Panc1 (cell line): ENCODE data around the gene CLDN9. TPM values are rescaled to one million over a fixed set of nuclear protein-coding genes. Genes with fewer than 3 reads are reported as not detected.

Experiments
- total RNA-seq: library from RNA; stranded (reverse); gene quantifications from one replicate; pipeline ENCODE4 v1.2.1, GENCODE V29; 2021; ENCODE audit not compliant: unreplicated experiment

The CLDN9 gene
- total RNA-seq, 1 experiment from 2014 or later = 1.6 TPM

Other genes with a start within 250 kb of the CLDN9 start
- 642 TPM for gene ELOB, start 235.6 kb upstream of the CLDN9 start, total RNA-seq
- 0.59 TPM for gene PRSS33, start 225.4 kb upstream of the CLDN9 start, total RNA-seq
- not detected for gene PRSS41, start 214.5 kb upstream of the CLDN9 start, total RNA-seq
- gene PRSS21, start 195.7 kb upstream of the CLDN9 start, total RNA-seq = not detected
- 9.1 TPM for gene ZG16B, start 182.6 kb upstream of the CLDN9 start, total RNA-seq
- 23.9 TPM for gene PRSS22, start 154.8 kb upstream of the CLDN9 start, total RNA-seq
- gene FLYWCH2, start 129.7 kb upstream of the CLDN9 start, total RNA-seq = 77.3 TPM
- 67.9 TPM for gene FLYWCH1, start 101.0 kb upstream of the CLDN9 start, total RNA-seq
- gene KREMEN2, start 48.6 kb upstream of the CLDN9 start, total RNA-seq = 10.8 TPM
- gene PAQR4, start 43.6 kb upstream of the CLDN9 start, total RNA-seq = 51.8 TPM
- gene PKMYT1, start 32.5 kb upstream of the CLDN9 start, total RNA-seq = 105 TPM
- gene CLDN6, start 5.3 kb downstream of the CLDN9 start, total RNA-seq = 1.2 TPM
- gene TNFRSF12A, start 7.4 kb downstream of the CLDN9 start, total RNA-seq = 156 TPM
- 67.3 TPM for gene HCFC1R1, start 11.0 kb downstream of the CLDN9 start, total RNA-seq
- gene THOC6, start 11.1 kb downstream of the CLDN9 start, total RNA-seq = 56.7 TPM
- 0.21 TPM for gene BICDL2, start 24.0 kb downstream of the CLDN9 start, total RNA-seq
- gene MMP25, start 33.6 kb downstream of the CLDN9 start, total RNA-seq = 0.67 TPM
- gene IL32, start 52.7 kb downstream of the CLDN9 start, total RNA-seq = 17.1 TPM
- gene ZSCAN10, start 86.4 kb downstream of the CLDN9 start, total RNA-seq = 0.21 TPM
- 18.3 TPM for gene ZNF205, start 99.7 kb downstream of the CLDN9 start, total RNA-seq
- 12.3 TPM for gene ZNF213, start 122.1 kb downstream of the CLDN9 start, total RNA-seq
- 0.26 TPM for gene OR1F1, start 175.3 kb downstream of the CLDN9 start, total RNA-seq
- 12.4 TPM for gene ZNF200, start 222.2 kb downstream of the CLDN9 start, total RNA-seq
- 0.46 TPM for gene MEFV, start 243.7 kb downstream of the CLDN9 start, total RNA-seq